ENCODE results near the gene OR51G2. TPM values are rescaled to one million over a fixed set of nuclear protein-coding genes. Genes with fewer than 3 reads are reported as not detected.

The OR51G2 gene
- total RNA-seq, 1 experiment from 2014 or later, result not detected

- H4K20me1 ChIP-seq (ENCODE audit: control insufficient read depth, insufficient read depth, insufficient read length), result no peaks in the 10 kb centered on the region
- no peak overlapping the region for H2AFZ ChIP-seq (ENCODE audit: low read length)
- Mint-ChIP-seq H3K27me3 (ENCODE audit: low read depth) (peaks cover 2% of the 10 kb centered on the region; the same call in 1 of the 2 replicates), H3K36me3 (ENCODE audit: insufficient read depth in 1 of 3, low read depth in 3 of 3) (no peaks in the 10 kb centered on the region), H3K27ac (no peak overlapping the region), H3K9me3 (no peaks in the 10 kb centered on the region), H3K4me1 (no peaks in the 10 kb centered on the region), H3K4me3 (no peak overlapping the region)
- WGBS (ENCODE audit: extremely low coverage, insufficient read length, low lambda C conversion rate), result no CpG with 5 or more reads among the region's 3 CpGs
- H2BK12ac ChIP-seq (ENCODE audit: insufficient read length, low read depth, low read length), result no peak overlapping the region
- H2AK5ac ChIP-seq (ENCODE audit: insufficient read length, low read length), result no peak overlapping the region
- no peaks in the 10 kb centered on the region for H3K4me1 ChIP-seq (ENCODE audit: insufficient read depth, low read length)
- H2BK5ac ChIP-seq (ENCODE audit: insufficient read length, low read length), result no peak overlapping the region
- no peak overlapping the region for H3K56ac ChIP-seq (ENCODE audit: insufficient read length, low read depth, low read length)
- no peaks in the 10 kb centered on the region for H3K23me2 ChIP-seq (ENCODE audit: insufficient read length, low read depth, low read length, poor library complexity, severe bottlenecking)
- H3K79me1 ChIP-seq (ENCODE audit: insufficient read depth, low read depth, low read length, poor library complexity, severe bottlenecking), result no peaks in the 10 kb centered on the region
- no peak overlapping the region for H3K4me2 ChIP-seq (ENCODE audit: insufficient read depth, insufficient read length, low read length)
- no peak overlapping the region for H3K9ac ChIP-seq (ENCODE audit: extremely low read depth, insufficient read length, low read length)
- H3K18ac ChIP-seq (ENCODE audit: insufficient read length, low read depth, low read length), result no peak overlapping the region
- no peak for DNase-seq
- H2BK15ac ChIP-seq (ENCODE audit: low read depth, low read length), result no peak overlapping the region
- no peaks in the 10 kb centered on the region for H3K9me3 ChIP-seq (ENCODE audit: control insufficient read depth, low read depth, low read length)
- no peak overlapping the region for H2BK20ac ChIP-seq (ENCODE audit: low read depth, low read length, poor library complexity, severe bottlenecking)
- no peak overlapping the region for H3K27ac ChIP-seq (ENCODE audit: insufficient read length, low read depth, low read length)
- no peak overlapping the region for H3K4ac ChIP-seq (ENCODE audit: low read depth, low read length)
- H4K5ac ChIP-seq (ENCODE audit: insufficient read length, low read depth, low read length), result no peak overlapping the region
- no peaks in the 10 kb centered on the region for H3K79me2 ChIP-seq (ENCODE audit: insufficient read depth, low read length)
- H4K8ac ChIP-seq (replicated peaks; ENCODE audit: insufficient read length, low read depth, low read length), result no peak overlapping the region
- TF ChIP-seq CTCF (conservative IDR thresholded peaks at IDR 0.05), result no peak
- no peak overlapping the region for H3T11ph ChIP-seq (ENCODE audit: low read length)
- no peak overlapping the region for H2BK120ac ChIP-seq (ENCODE audit: low read depth, low read length, poor library complexity, severe bottlenecking)
- H3K27me3 ChIP-seq (ENCODE audit: insufficient read depth, low read length), result no peaks in the 10 kb centered on the region
- H3K23ac ChIP-seq (ENCODE audit: insufficient read length, low read depth, low read length), result no peak overlapping the region
- H3K14ac ChIP-seq (ENCODE audit: insufficient read depth, low read length), result no peak overlapping the region
- no peak overlapping the region for H4K91ac ChIP-seq (ENCODE audit: insufficient read length, low read depth, low read length)
These were observed 34.8 kb downstream of the OR51G2 start for GRCh38 chr11:4884361-4884760.

All from H9 (cell line).